Epithelial cell of proximal tubule (primary cell): ENCODE results near the gene NOL7. TPM values are rescaled to one million over a fixed set of nuclear protein-coding genes. Genes with fewer than 3 reads are reported as not detected.

Source experiments
- DNase-seq: peaks from one replicate; pipeline ENCODE4 v3.0.0-alpha.2; 2011; ENCODE audit warnings: low read depth
- H3K4me3 ChIP-seq: 2 replicates; pipeline ENCODE4 v1.5.1; 2011; ENCODE audit warnings: low read depth, mild to moderate bottlenecking, low read length
- total RNA-seq: library from RNA; depleted of rRNA; stranded (reverse); fragments of >200 nt; gene quantifications from 2 replicates; pipeline ENCODE4 v1.2.3, GENCODE V29; 2015
- TF ChIP-seq, protein P1 (sequence below): conservative IDR thresholded peaks from 2 replicates; pipeline ENCODE4 v1.5.1; 2012; ENCODE audit warnings: low read depth, mild to moderate bottlenecking, low read length

The NOL7 gene
- total RNA-seq, 1 donor from 2014 or later: 186 TPM

DNA sequence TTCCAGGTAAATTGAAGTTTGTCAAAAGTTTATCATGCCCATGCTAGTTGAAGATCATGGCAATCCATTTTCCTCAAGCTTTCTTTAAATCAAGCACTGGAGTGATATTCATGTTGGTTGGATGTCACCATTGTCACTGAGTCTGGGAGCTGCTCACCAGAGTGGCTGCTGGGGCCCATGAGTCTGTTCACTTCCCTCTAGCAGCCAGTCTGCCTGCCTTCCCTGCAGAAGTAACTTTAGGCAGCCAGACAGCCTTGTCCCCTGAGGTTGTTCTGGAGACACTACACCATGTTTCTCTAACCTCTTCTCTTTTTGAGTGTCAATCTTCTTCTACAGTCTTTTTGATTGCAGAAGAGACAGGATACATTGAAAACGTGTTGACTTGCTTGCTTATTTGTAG, 35.2 kb upstream of the NOL7 start:
- TF ChIP-seq, protein P1, sequence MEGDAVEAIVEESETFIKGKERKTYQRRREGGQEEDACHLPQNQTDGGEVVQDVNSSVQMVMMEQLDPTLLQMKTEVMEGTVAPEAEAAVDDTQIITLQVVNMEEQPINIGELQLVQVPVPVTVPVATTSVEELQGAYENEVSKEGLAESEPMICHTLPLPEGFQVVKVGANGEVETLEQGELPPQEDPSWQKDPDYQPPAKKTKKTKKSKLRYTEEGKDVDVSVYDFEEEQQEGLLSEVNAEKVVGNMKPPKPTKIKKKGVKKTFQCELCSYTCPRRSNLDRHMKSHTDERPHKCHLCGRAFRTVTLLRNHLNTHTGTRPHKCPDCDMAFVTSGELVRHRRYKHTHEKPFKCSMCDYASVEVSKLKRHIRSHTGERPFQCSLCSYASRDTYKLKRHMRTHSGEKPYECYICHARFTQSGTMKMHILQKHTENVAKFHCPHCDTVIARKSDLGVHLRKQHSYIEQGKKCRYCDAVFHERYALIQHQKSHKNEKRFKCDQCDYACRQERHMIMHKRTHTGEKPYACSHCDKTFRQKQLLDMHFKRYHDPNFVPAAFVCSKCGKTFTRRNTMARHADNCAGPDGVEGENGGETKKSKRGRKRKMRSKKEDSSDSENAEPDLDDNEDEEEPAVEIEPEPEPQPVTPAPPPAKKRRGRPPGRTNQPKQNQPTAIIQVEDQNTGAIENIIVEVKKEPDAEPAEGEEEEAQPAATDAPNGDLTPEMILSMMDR: no peak
- DNase-seq: no peak

DNA sequence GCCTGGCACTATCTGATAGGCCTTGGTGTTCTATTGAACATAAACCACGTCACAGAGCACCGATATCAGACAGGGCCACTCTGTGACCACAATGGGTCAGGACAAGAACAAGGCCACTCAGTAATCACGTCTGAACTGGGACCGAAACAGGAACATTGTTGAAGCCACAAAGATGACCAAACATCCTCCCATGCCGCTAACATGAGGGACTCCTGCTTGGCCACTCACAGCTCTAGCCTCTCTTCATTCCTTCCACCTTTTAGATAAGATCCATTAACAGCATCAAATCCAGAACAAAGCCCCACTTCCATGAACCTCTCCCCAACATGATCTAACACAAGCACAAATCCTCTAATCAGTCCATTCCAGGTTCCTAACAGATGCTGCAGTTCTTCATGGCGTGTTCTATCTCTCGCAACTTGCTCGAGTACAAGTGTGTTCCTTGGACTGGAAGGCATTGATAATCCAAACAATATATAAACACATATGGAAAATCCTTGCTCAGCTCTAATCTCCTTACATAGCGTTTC, 33.4 kb upstream of the NOL7 start:
- TF ChIP-seq, protein P1: no peak
- no peak overlapping the region for H3K4me3 ChIP-seq
- DNase-seq: no peak

More for the DNA sequence above, 35.2 kb upstream of the NOL7 start:
- no peak overlapping the region for H3K4me3 ChIP-seq

DNA sequence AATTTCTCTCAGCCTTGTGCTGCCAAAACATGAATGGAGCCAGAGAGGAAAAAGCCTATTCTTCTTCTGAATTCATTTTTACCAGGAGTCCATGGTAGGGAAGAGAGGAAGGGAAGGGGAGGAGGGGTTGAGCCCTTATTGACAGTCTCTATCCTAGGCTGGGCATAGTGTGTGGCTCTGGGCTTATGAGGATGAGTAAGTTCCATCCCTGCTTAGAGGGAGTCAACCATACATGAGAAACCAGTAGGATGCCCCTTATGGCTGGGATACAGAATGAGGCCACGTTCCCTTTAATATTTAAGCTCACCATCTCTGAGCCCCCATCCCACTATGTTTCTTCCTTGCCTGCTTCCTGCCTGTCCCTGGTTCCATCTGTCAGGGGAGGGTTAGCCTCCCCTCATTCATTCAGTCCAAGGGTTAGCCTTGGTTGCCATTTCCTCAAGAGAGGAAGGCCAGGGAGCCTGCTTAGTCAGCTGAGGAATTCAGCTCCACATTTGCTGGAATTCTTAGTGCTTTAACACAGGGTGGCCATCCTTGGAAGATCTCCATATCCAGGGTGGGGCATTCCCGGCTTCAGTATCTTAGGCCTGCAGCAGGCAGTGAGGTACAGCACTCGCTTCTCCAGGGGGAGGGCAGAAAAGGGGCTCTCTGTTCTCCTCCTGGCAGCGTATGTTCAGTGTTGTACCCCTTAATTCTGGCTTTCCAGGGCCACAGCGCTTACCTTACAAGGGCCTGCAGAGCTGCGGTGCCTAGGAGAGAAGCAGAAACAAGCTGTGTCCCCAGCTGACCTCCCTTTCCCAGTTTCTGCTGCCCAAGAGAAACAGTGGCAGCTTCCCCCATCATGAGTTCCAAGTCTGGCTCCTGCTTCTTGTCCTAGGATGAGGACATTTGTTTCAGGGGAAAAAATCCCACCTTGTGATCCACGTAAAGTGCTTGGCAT, 28.3 kb upstream of the NOL7 start:
- TF ChIP-seq, protein P1: no peak
- no peak overlapping the region for H3K4me3 ChIP-seq
- no peak for DNase-seq

DNA sequence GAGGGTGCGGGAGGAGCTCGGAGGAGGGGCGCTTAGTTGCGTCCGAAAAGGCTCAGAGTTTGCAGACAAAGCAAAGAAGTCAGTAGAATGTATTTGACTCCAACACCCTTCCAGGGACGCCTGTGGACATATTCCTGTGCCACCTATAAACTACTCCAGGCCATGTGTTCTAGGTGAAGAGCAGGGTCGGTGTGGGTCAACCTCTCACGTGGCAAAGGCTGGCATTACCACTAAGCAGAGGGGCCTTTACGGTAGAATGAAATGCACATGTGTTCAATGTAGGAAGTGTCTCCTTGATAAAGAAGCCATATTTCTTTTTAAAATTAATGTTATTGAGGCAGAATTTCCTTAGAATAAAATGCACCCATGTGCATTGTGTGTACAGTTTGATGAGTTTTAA, 25.3 kb upstream of the NOL7 start:
- TF ChIP-seq, protein P1: no peak
- DNase-seq: no peak
- H3K4me3 ChIP-seq: no peak overlapping the region

DNA sequence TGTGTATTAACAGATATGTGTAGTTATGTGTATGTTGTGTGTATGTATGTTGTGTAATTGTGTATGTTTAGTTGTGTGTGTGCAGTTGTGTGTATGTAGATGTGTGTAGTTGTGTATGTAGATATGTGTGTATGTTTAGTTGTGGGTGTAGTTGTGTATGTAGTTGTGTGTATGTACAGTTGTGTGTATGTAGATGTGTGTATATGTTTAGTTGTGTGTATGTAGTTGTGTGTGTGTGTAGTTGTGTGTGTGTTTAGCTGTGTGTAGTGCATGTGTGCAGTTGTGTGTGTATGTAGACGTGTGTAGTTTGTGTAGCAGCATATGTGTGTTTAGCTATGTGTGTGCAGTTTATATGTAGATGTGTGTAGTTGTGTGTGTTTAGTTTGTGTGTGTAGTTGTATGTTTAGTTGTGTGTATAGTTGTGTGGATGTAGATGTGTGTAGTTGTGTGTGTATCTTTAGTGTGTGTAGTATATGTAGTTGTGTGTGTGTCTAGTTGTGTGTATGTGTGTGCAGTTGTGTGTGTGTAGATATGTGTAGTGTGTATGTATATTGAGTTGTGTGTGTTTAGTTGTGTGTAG, 24.5 kb upstream of the NOL7 start:
- no peak overlapping the region for H3K4me3 ChIP-seq
- TF ChIP-seq, protein P1: no peak
- no peak for DNase-seq

DNA sequence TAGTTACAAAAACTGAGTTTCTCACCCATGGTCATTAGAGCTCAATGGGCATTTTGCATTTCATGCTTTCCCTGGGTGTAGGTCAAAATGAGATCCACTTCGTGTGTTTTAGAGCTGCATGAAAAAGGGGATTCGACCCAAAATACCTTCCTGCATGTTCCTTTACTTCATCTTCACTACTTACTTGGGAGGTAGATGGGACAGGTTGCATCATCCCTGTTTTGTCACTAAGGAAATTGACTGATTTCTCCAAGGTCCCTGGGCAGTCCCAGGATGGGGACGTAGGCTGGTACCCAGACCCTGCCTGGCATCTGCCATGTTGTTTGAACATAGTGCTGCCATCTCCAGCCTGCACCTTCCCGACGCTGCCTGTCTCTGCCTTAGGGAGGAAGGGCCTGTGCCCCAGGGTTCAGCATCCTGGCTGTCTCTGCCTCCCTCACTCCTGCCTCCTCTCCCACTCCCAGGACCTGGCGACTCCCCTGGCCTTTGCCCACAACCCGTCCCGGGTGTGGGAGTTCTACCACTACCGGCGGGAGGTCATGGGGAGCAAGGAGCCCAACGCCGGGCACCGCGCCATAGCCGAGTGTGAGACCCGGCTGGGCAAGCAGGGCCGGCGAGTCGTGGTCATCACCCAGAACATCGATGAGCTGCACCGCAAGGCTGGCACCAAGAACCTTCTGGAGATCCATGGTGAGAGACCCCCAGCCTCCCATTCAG, 23.8 kb upstream of the NOL7 start:
- TF ChIP-seq, protein P1: no peak
- no peak overlapping the region for H3K4me3 ChIP-seq

More for the DNA sequence above, 23.8 kb upstream of the NOL7 start:
- no peak for DNase-seq
